Astrocyte of the hippocampus (primary cell): Measurements from ENCODE around the gene SCML1.

Experiments used
- DNase-seq: peaks from one replicate; pipeline ENCODE4 v3.0.0; 2011; ENCODE audit warnings: low read depth, low spot score

SCML1 gene

GRCh38 chrX:17736856-17737709 is at the start of gene SCML1:
TSS of gene SCML1 (plus strand) at chrX:17737493. CDS start at chrX:17744187, 6,694 bp downstream.
- DNase-seq = peak; percentile 96

DNA sequence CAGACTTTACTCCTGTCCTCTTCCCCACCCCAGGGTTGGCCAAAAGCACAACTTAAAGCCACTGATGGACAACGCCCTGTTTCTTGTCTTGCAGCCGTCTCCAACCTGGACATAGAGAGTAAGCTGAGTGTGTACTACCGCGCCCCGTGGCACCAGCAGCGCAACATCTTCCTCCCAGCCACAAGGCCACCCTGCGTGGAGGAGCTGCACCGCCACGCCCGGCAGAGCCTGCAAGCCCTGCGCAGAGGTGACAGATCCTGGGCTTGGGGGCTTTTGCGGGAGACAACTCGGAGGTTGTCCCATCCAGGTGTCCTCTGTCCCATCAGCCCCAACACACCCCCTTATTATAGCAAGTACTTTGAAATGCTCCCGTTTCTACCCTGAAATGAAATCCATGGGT is 49.6 kb upstream of the SCML1 start:
- DNase-seq = no peak

DNA sequence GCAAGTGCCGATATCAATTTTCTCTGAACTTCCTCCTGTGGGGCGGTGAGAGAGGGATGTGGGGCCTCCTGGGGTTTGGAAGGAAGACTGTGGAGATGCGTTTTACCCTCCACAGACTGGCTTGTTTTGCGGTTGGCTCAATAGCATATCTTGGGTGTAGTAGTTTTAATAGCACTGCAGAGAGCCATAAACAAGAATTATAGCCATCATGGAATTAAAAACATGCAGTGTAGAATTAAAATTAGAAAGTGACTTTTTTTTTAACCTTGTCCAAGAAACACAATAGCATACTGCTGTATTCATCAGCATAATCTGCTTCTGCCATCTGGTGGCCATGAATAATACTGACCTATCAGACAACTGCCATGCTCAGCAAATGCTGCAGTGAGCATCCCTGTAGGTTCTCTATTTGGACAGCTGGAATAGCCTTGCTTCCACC is 47.3 kb upstream of the SCML1 start:
- peak; percentile 78 for DNase-seq

GRCh38 chrX:17692709-17693346 is 44.5 kb upstream of the SCML1 start:
- peak; percentile 54 for DNase-seq

- DNase-seq = no peak
Measured at GRCh38 chrX:17697191-17697590, 40.1 kb upstream of the SCML1 start.

DNA sequence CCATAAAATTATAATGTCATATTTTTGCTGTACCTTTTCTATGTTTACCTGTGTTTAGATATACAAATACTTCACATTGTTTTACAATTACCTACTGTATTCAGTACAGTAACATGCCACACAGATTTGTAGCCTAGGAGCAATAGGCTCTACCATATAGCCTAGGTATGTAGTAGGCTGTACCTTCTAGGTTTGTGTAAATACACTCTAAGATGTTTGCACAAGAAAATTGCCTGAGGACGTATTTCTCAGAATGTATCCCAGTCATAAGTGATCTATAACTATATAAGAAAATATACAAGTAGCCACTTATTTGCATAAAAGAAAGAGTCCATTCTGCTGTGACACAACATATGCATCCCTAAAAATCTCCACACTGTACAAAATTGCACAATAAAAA is 36.3 kb upstream of the SCML1 start:
- DNase-seq = no peak

DNA sequence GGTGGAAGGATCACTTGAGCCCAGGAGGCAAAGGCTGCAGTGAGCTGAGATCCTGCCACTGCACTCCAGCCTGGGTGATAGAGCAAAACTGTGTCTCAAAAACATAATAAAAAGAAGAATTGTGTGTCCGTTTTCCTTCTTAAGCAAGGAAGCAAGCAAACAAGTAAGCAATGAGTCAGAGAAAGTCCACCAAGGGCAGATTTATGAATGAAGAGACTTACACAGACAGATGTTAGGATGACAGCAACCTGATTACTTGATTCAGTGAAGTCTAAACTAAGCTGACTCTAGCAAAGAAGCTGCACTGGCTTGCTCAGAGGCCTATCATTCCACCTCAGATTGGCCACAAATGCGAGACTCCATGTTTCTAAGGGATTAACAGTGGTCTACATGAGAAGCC is 34.1 kb upstream of the SCML1 start:
- DNase-seq = no peak

GRCh38 chrX:17705211-17705610 is 32.1 kb upstream of the SCML1 start:
- no peak for DNase-seq

- peak; percentile 46 for DNase-seq
Measured at GRCh38 chrX:17706676-17707075, 30.6 kb upstream of the SCML1 start.

DNA sequence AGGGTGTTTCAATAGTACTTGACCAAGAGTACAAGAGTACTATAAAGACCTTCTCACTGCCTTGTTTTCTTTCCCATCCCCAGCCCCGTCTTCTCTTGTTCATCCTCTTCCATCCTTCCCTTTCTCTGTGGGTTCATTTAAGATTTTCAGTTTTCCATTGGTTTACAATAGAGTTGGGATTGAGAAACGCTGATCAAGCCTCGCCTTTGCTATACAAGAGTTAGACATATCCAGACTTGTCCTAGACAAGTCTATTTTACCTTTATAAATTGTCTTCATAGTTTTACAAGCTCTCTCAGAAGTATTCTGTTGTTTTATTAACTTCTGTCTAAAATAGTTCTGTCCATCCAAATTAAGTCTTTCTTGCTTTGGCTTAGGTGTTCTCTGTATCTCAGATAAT is 29.6 kb upstream of the SCML1 start:
- no peak for DNase-seq

DNA sequence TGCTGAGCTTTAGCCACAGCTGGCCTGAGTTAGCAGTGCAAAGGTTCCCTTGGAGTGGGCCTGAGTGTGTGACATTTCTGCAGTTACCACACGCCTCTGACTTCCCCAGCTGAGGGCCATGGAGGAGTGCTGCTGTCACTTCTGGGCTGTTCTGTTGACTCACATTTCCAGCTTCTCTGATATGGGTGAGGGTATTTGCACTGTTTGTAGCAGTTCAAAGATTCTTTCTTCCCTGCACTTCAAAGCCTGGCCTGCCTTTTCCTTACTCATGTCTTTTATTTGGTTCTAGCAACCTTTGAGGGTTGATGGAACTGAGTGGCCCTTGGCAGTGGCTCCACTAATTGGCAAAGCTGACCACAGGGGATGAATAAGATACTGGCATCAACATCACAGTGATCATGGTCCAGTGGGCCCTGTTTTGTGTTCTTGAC is 26.4 kb upstream of the SCML1 start:
- DNase-seq = peak; percentile 56

- DNase-seq = no peak
Measured at GRCh38 chrX:17713288-17713687, 24.0 kb upstream of the SCML1 start.

DNA sequence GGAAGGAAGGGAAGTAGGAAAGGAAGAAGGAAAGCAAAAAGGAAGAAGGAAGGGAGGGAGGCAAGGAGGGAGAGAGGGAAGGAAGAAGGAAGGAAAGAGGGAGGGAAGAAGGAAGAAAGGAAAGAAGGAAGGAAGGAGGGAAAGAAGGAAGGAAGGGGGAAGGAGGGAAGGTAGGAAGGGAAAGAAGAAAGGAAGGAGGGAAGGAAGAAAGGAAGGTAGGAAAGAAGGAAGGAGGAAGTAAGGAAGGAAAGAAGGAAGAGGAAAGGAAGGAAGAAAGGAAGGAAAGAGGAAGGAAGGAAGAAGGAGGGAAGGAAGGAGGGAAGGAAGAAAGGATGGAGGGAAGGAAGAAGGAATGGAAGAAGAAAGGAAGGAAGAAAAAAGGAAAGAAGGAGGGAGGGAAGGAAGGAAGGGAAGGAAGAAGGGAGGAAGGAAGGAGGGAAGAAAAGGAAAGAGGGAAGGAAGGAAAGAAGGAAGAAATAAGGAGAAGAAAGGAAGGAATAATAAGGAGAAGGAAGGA is 18.6 kb upstream of the SCML1 start:
- DNase-seq = no peak

- no peak for DNase-seq
Measured at GRCh38 chrX:17719711-17720110, 17.6 kb upstream of the SCML1 start.

GRCh38 chrX:17721715-17722114 is 15.6 kb upstream of the SCML1 start:
- no peak for DNase-seq

DNA sequence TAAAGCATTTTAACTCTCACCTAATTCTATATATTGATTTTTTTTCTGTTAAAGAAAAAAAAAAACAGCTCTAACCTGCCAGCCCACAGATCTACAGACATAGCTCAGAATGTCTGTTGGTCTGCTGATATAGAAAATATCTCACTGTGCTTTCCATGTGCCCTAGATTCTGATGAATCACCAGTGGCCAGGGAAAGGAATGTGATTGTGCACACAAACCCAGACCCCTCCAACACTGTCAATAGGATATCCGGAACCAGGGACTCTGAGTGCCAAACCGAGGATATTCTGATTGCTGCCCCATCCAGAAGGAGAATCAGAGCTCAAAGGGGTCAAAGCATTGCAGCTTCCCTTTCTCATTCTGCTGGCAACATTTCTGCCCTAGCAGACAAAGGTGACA is 12.1 kb upstream of the SCML1 start:
- DNase-seq = peak; percentile 59

DNA sequence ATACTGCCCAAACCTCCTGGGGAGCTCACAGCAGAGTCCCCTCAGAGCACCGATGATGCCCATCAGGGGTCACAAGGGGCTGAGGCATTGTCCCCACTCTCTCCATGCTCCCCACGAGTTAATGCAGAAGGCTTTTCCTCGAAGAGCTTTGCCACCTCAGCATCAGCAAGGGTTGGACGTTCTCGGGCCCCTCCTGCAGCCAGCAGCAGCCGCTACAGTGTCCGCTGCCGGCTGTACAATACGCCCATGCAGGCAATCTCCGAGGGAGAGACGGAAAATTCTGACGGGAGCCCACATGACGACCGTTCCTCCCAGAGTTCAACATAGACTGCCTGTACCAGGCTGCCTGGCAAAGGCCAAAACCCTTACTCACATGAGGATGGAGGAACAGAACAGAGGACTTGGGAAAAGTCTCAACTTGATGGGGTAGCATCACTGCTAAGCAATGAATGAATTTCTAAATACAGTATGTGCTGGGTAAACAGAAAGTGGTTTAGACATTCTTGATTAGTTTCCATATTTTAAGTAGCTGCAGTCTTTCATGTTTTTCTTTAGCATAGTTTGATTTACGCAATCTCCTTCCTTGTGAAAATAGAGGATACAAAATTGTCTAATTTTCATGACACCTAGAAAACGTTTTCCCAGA is 5.0 kb upstream of the SCML1 start:
- DNase-seq = no peak

DNA sequence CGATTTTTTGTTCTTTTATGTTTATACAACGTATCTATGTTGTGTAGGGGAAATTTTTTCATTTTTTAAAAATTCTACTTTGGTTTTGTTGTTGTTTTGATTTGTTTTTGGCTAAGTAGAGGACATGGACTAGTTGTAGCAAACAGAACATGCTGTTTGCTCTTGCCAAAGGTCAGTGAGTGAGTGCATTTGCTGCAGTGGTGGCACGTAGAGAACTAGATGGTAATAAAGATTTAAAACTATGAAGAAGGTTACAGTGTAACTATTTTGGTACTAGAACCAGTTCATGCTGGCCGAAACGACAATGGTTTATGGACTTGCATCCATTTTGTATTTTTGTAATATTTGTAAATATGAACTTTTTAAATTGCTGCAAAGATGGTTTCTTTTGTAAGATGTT is 1.9 kb upstream of the SCML1 start:
- DNase-seq = no peak

DNA sequence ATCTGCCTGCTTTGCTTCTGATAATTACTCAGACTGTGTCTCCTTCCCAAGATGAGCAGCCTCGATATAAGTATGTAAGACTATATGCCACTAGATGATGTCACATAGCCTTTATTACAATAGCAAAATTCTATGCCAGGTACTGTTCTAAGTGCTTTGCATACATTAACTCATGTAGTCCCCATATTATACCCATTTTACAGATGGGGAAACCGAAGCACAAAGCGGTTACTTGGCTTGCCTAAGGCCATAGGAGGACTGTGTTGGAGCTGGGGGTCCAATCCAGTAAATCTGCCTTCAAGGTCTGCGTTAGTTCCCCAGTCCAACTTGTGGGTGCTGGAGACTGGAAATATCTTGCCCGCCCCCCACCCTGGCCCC is 826 bp upstream of the SCML1 start:
- no peak for DNase-seq

- DNase-seq = no peak
Measured at GRCh38 chrX:17737710-17737985, 355 bp downstream of the SCML1 start.

DNA sequence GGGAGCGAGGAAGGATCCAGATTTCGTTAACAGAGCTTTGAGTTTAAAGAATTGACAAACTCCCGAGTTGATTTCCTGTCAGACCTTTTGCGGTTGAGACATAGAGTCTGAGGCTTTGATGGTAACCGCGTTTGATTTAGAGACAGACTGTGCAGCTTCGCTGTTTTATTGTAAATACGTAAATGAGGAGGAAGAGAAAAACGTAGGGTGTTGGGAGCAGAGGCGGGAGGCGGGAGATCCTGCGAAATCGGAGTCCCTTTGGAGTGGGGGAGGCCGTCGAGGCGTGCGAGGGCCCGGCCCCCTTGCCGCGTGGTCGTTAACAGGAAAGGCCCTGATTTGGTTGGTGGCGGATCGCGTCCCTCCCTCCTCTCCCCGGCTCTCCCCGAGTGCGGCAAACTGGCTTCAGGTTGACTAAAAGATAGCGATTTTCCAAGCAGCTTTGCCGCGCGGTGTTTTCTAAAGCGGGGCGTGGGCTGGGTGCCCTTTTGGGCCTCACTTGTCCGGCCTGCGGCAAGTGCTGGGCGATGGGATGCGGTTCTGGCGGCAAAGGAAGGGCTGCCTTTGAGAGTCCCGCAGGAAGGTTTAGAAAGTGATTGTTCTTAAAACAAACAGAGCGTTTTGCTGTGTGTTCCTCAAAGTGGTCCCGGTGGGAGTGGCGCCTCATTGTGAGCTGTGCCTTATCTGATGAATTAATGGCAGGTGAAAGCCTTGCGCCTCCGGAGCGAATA is 857 bp downstream of the SCML1 start:
- peak; percentile 39 for DNase-seq
